Activated T-cell treated with anti-CD3 and anti-CD28 coated beads, Interleukin-2, amount 50 U/mL, for 72 hours (primary cell): Measurements from ENCODE around the gene ZNF571. TPM values are rescaled to one million over a fixed set of nuclear protein-coding genes. Genes with fewer than 3 reads are reported as not detected.
A peak's percentile ranks its signal among the peaks of the same experiment; 100 is the strongest.

Experiments used
- ATAC-seq, 2 donors: fragments of 150-1000 bp; cut with Tn5 transposase; replicated peaks in 1 of 2; 2 replicates each; pipeline ENCODE4 v1.10.0; 2021; ENCODE audit warnings: moderate library complexity in 2 of 2, mild to moderate bottlenecking in 1 of 2
- DNase-seq, 2 donors: peaks; one replicate each; pipeline ENCODE4 v3.0.0; 2021 to 2022; ENCODE audit warnings: mixed read lengths in 1 of 2
- H3K27ac Mint-ChIP-seq: one replicate; pipeline ENCODE4 v1.8.0; 2022; ENCODE audit warnings: mild to moderate bottlenecking, moderate library complexity, mixed read lengths
- H3K27me3 Mint-ChIP-seq: one replicate; pipeline ENCODE4 v1.8.0; 2022; ENCODE audit warnings: low read depth, mixed read lengths
- H3K36me3 Mint-ChIP-seq, 2 donors: one replicate each; pipeline ENCODE4 v1.8.0; 2022; ENCODE audit warnings: mixed read lengths in 2 of 2, mild to moderate bottlenecking in 1 of 2; ENCODE audit not compliant: insufficient read depth in 2 of 2
- H3K4me1 Mint-ChIP-seq: one replicate; pipeline ENCODE4 v1.8.0; 2022; ENCODE audit warnings: low read depth, mixed read lengths
- H3K4me3 Mint-ChIP-seq, 2 donors: one replicate each; pipeline ENCODE4 v1.8.0; 2022; ENCODE audit warnings: mild to moderate bottlenecking in 2 of 2, mixed read lengths in 2 of 2, moderate library complexity in 2 of 2
- H3K9me3 Mint-ChIP-seq, 2 donors: one replicate each; pipeline ENCODE4 v1.8.0; 2022; ENCODE audit warnings: mixed read lengths in 2 of 2
- total RNA-seq, 2 donors: library from RNA; stranded (reverse); gene quantifications; one replicate each; pipeline ENCODE4 v1.2.3, GENCODE V29; 2022

The ZNF571 gene
- 1 to 10 TPM; 6.2 to 9.4 TPM for total RNA-seq

DNA sequence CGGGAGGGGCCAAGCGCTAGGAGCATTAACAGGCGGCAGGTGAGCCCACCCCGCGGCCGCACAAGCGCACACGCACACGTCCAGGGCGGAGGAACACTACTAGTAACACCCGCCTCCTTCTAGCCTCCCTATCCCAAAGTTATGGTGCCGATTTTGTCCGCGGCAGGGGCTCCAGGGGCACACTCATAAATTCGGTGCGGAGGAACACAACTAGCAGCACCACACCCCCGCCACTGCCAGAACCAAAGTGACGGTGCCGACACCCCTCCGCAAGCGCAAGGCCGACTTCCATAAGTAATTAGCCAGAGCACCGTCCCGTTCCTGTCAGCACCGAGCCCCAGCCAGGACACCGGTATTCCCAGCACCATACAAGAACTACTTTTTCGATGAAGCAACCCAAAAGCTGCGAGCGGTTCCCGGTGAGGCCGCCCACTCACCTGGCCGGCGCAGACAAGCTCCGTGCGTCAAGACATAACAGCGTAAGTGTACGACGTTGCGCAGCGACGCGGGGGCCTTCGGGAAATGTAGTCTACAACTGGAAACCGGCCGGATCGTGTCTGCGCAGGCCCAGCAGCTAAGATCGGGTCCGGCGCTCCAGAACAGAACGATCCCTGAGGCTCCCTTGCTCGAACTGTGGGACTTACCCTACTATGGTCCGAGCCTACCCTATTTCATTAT lies at the start of gene ZNF571, which contains the start of gene ZNF540:
TSS of gene ZNF571 (minus strand) at position 489 of the 678 bp plus-strand sequence. CDS start 8,116 bp downstream, outside the sequence.
TSS of gene ZNF540 (plus strand) at position 573 of the 678 bp plus-strand sequence. CDS start 3,572 bp downstream, outside the sequence.
- peak; percentile 92 to 94 for DNase-seq
- H3K4me3 Mint-ChIP-seq: peak within 1 kb of the TSS; percentile 90 to 96
- H3K4me1 Mint-ChIP-seq: peaks cover 38% of the 10 kb centered on the region
- H3K27ac Mint-ChIP-seq: peak within 1 kb of the TSS; percentile 96
- peak; percentile 96 to 98 for ATAC-seq
- H3K36me3 Mint-ChIP-seq: peaks cover 21 to 36% of the 10 kb centered on the region in 2 donors
- peaks cover 11 to 13% of the 10 kb centered on the region in 2 donors for H3K9me3 Mint-ChIP-seq
- H3K27me3 Mint-ChIP-seq: no peaks in the 10 kb centered on the region

DNA sequence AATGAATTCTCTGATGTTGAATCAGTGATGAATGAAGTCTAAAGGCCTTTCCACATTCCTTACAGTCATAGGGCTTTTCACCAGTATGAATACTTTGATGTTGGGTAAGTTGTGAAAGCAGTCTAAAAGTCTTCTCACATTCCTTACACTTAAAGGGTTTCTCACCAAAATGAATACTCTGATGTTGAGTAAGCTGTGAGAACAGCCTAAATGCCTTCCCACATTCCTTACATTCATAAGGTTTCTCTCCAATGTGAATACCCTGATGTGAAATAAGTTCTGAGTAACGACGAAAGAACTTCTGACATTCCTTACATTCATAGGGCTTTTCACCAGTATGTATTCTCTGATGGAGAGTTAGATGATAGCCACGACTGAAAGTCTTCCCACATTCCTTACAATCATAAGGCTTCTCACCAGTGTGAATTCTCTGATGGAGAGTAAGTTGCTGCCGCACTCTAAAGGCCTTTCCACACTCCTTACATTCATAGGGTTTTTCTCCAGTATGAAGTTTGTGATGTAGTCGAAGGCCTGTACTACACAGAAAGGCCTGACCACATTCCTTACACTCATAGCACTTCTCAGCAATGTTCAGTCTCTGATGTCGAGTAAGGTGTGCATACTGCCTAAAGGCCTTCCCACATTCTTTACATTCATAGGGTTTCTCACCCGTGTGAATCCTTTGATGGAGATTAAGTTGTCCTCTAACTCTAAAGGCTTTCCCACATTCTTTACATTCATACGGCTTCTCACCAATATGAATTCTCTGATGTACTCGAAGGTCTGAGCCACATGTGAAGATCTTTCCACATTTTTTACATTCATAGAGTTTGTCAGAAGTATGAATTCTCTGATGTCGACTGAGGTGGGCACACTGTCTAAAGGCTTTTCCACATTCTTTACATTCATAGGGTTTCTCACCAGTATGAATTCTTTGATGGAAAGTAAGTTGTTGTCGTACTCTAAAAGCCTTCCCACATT lies 40.8 kb upstream of the ZNF571 start:
- Mint-ChIP-seq H3K36me3 (peaks cover 36 to 65% of the 10 kb centered on the region in 2 donors), H3K9me3 (peaks cover 24 to 35% of the 10 kb centered on the region in 2 donors), H3K27me3 (no peaks in the 10 kb centered on the region), H3K27ac (no peak overlapping the region), H3K4me1 (no peaks in the 10 kb centered on the region), H3K4me3 (no peak overlapping the region)
- DNase-seq (no peak), ATAC-seq (no peak)

DNA sequence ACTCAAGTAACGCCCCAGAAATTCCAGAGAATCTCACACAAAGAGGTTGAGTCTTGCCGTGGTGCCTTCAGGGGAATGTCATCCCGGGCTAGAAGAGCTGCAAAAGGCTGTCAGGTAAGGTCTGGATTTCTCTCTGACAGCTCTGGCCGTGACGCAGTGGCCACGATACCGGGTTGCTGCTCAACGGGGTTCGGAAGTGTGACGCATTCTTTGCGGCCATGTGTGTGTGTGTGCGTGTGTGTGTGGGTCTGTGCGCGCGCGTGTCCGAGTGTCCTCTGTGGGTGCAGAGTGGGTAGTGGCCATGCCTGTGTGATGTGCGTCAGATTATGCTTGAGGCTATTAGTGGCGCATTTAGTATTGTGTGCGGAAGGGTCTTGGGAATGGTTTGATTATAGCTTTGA lies 390 bp upstream of the ZNF571 start:
- Mint-ChIP-seq H3K27me3 (no peaks in the 10 kb centered on the region), H3K36me3 (peaks cover 21 to 33% of the 10 kb centered on the region in 2 donors), H3K4me1 (peaks cover 38% of the 10 kb centered on the region), H3K27ac (peak overlapping the region; percentile 96), H3K4me3 (peak overlapping the region; percentile 90 to 96), H3K9me3 (peaks cover 12 to 13% of the 10 kb centered on the region in 2 donors)
- DNase-seq: peak; percentile 65 to 67
- peak; percentile 52 to 57 for ATAC-seq

DNA sequence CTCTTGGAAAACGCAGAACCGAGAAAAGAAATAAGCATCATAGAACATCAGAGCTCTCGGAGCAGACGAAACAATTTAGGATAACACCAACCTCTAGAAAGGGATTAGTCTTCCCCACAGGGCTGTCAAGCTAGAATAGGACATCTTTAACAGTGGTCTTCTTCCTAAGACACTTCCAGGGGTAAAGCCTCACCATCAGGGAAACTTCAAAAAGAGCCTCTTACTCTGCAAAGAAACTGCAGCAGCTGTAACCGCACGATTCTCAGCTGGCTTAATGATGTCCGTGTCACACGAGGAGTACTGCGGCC lies 642 bp downstream of the ZNF571 start:
- no peak for ATAC-seq
- Mint-ChIP-seq H3K27ac (peak overlapping the region; percentile 96), H3K36me3 (peaks cover 24 to 39% of the 10 kb centered on the region in 2 donors)

DNA sequence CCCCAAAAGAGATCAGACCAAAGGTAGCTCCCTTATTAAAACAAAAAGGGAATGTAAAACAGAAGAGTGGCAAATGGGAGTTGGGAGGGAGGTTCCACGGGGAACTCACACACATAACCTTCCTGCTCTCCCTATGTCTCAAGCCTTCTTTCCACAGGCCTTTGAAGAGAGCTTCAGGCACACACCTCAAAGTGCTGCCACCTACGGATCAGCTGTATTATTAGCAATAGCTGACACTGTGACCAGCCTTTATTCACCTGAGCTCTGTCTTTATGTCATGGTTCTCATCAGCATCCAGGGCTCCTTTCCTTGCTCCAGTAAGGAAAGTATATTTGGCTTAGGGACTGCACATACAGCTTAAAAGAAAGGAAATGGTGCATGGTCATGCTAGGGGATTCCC lies 11.3 kb downstream of the ZNF571 start:
- peaks cover 15 to 32% of the 10 kb centered on the region in 2 donors for H3K9me3 Mint-ChIP-seq

More for the DNA sequence above, 642 bp downstream of the ZNF571 start:
- Mint-ChIP-seq H3K9me3 (peaks cover 12 to 15% of the 10 kb centered on the region in 2 donors), H3K4me3 (peak overlapping the region; percentile 90 to 96), H3K4me1 (peaks cover 38% of the 10 kb centered on the region), H3K27me3 (no peaks in the 10 kb centered on the region)
- DNase-seq: no peak

DNA sequence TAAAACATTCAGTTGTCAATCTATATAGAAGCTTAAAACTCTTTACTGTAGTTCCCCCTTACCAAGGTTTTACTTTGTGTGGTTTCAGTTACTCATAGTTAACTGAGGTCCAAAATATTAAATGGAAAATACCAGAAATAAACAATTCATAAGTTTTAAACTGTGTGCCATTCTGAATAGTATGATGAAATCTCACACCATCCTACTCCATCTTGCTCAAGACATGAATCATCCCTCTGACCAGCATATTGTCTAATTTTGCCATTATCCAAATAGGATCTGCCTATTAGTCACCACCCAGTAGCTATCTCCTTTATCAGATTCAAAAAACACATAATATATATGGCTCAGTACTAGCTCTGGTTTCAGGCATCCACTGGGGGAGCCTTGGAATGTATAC lies 22.4 kb downstream of the ZNF571 start:
- ATAC-seq (no peak), DNase-seq (no peak)
- no peak overlapping the region for H3K27ac Mint-ChIP-seq
- H3K36me3 Mint-ChIP-seq: peaks cover 33 to 34% of the 10 kb centered on the region in 2 donors
- no peaks in the 10 kb centered on the region for H3K4me1 Mint-ChIP-seq
- peaks cover 24 to 31% of the 10 kb centered on the region in 2 donors for H3K9me3 Mint-ChIP-seq
- no peak overlapping the region for H3K4me3 Mint-ChIP-seq
- no peaks in the 10 kb centered on the region for H3K27me3 Mint-ChIP-seq

More for the DNA sequence above, 11.3 kb downstream of the ZNF571 start:
- Mint-ChIP-seq H3K4me1 (no peaks in the 10 kb centered on the region), H3K27ac (no peak overlapping the region), H3K27me3 (no peaks in the 10 kb centered on the region), H3K36me3 (peaks cover 46 to 54% of the 10 kb centered on the region in 2 donors), H3K4me3 (no peak overlapping the region)
- no peak for ATAC-seq
- DNase-seq: no peak

DNA sequence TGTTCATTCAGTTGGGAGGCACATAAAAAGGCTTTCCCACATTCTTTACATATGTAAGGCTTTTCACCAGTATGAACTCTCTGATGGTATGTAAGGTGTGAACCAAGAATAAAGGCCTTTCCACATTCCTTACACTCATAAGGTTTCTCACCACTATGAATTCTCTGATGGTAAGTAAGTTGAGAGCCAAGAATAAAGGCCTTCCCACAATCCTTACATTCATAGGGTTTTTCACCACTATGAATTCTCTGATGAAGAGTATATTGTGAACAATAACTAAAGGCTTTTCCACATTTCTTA lies 29.3 kb downstream of the ZNF571 start:
- no peaks in the 10 kb centered on the region for H3K27me3 Mint-ChIP-seq
- DNase-seq (no peak), ATAC-seq (no peak)
- peaks cover 29 to 36% of the 10 kb centered on the region in 2 donors for H3K9me3 Mint-ChIP-seq
- H3K27ac Mint-ChIP-seq: no peak overlapping the region
- no peaks in the 10 kb centered on the region for H3K4me1 Mint-ChIP-seq
- H3K4me3 Mint-ChIP-seq: no peak overlapping the region
- H3K36me3 Mint-ChIP-seq: peaks cover 42 to 62% of the 10 kb centered on the region in 2 donors

DNA sequence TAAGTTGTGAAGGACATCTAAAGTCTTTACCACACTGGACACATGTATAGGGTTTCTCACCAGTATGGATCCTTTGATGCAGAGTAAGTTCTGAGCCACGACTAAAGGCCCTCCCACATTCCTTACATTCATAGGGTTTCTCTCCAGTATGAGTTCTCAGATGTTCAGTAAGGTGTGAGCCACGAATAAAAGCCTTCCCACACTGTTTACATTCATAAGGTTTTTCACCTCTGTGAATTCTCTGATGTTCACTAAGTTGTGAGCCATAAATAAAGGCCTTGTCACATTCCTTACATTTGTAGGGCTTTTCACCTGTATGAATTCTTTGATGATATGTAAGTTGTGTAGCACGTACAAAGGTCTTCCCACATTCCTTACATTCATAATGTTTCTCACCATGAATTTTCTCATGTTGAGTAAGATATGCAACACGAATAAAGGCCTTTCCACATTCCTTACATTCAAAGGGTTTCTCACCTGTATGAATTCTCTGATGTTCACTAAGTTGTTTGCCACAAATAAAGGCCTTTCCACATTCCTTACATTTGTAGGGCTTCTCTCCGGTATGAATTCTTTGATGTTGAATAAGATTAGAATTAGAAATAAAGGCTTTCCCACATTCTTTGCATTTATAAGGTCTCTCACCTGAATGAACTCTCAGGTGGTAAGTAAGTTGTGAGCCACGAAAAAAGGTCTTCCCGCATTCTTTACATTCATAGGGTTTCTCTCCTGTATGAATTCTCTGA lies 29.8 kb downstream of the ZNF571 start:
- Mint-ChIP-seq H3K9me3 (peaks cover 26 to 33% of the 10 kb centered on the region in 2 donors), H3K27ac (no peak overlapping the region), H3K4me3 (no peak overlapping the region), H3K27me3 (no peaks in the 10 kb centered on the region), H3K36me3 (peaks cover 39 to 57% of the 10 kb centered on the region in 2 donors), H3K4me1 (no peaks in the 10 kb centered on the region)
- no peak for DNase-seq
- no peak for ATAC-seq

DNA sequence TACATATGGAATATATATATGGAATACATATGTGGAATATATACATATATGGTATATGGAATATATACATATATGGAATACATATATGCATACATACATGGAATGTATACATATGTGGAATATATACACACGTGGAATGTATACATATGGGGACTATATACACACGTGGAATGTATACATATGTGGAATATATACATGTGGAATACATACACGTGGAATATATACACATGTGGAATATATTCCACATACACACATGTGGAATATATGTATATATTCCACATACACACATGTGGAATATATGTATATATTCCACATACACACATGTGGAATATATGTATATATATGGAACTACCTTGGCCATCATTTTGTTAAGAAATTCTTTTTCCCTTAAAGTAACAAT lies 31.1 kb downstream of the ZNF571 start:
- H3K27ac Mint-ChIP-seq: no peak overlapping the region
- no peak for ATAC-seq
- peaks cover 34 to 58% of the 10 kb centered on the region in 2 donors for H3K36me3 Mint-ChIP-seq
- no peaks in the 10 kb centered on the region for H3K27me3 Mint-ChIP-seq
- H3K4me3 Mint-ChIP-seq: no peak overlapping the region
- H3K9me3 Mint-ChIP-seq: peaks cover 23 to 33% of the 10 kb centered on the region in 2 donors
- DNase-seq: no peak
- H3K4me1 Mint-ChIP-seq: no peaks in the 10 kb centered on the region

DNA sequence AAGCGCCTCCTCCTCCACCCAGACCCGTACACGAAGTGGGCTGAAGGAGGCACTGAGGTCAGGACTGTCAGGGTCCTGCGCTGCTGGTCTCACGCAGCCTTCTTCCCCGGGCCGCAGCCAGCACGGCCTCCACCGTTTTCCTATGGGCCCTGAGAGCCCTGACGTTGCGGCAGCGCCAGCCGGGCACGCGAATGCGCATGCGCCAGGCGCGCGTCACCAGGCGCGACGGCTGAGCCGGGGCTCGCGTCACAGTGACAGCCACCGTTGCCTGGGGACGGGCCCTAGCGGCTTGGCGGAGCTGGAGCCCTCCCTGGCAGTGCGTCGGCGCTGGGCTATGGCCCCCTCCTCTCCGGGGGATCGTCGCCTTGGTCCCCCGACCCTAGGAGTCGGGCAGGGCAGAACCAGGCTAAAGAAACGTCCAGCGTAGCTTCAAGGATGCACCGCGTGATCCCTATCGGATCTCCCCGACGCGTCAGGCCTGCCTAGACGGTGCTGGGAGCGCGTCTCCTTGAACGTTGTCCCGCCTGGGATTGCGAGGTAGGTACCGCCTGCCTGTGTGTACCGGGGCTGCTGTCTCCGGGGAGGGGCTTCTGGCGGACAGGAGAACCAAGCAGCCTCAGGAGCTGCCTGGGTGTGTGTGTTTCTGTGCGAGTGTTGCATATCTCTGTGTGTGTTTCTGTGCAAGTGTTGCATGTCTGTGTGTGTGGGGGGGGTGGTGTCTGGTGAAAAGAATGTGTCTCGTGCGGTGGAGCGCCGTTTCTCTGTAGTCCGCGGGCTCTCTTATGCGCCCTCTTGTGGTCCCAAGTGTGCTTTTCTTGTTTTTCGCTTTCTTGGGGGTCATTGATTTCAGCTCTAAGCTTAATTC lies 43.2 kb downstream of the ZNF571 start:
- Mint-ChIP-seq H3K4me1 (peaks cover 5% of the 10 kb centered on the region), H3K36me3 (peaks cover 25 to 44% of the 10 kb centered on the region in 2 donors), H3K27me3 (no peaks in the 10 kb centered on the region), H3K4me3 (peak overlapping the region; percentile 84 to 85), H3K27ac (peak overlapping the region; percentile 76), H3K9me3 (peaks cover 14 to 25% of the 10 kb centered on the region in 2 donors)
- ATAC-seq: peak; percentile 85 to 88
- peak; percentile 70 to 76 for DNase-seq

DNA sequence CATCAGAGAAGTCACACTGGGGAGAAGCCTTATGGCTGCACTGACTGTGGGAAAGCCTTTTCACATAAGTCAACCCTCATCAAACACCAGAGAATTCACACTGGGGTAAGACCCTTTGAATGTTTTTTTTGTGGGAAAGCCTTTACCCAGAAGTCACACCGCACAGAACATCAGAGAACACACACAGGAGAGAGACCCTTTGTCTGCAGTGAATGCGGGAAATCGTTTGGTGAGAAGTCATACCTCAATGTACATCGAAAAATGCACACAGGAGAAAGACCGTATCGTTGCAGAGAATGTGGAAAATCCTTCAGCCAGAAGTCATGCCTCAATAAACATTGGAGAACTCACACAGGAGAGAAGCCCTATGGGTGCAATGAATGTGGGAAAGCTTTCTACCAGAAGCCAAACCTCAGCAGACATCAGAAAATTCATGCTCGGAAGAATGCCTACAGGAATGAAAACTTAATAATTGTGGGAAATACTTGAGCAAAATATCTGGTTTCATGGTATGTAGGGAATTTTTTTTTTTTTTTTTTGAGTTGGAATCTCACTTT lies 57.1 kb downstream of the ZNF571 start:
- H3K9me3 Mint-ChIP-seq: peaks cover 22 to 30% of the 10 kb centered on the region in 2 donors
- no peak for ATAC-seq
- no peak overlapping the region for H3K4me3 Mint-ChIP-seq
- no peak for DNase-seq
- H3K36me3 Mint-ChIP-seq: peaks cover 34 to 62% of the 10 kb centered on the region in 2 donors
- no peaks in the 10 kb centered on the region for H3K27me3 Mint-ChIP-seq
- H3K4me1 Mint-ChIP-seq: no peaks in the 10 kb centered on the region
- H3K27ac Mint-ChIP-seq: no peak overlapping the region

DNA sequence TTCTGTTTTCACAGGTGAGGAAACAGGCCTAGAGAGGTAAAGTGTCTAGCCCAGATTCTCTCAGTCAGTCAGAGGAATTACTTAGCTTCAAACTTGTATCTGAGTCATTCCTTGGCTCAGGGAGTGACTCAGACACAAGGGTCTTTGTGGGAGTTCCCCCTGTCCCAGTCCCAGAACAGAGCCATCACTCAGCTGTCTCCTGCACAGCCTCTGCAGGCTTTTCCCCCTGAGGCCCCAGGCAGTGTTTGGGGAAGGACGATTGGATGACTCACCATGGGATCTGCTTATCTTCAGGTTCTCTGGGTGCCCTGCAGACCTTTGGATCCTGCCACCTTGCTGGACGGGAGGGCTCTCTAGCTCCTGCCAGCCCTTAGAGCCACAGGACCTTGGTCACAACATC lies 74.7 kb downstream of the ZNF571 start:
- ATAC-seq (peak; percentile 49 to 62), DNase-seq (no peak)
- peaks cover 9 to 20% of the 10 kb centered on the region in 2 donors for H3K9me3 Mint-ChIP-seq

More for the DNA sequence above, 74.7 kb downstream of the ZNF571 start:
- H3K36me3 Mint-ChIP-seq: peaks cover 28 to 48% of the 10 kb centered on the region in 2 donors
- H3K4me1 Mint-ChIP-seq: no peaks in the 10 kb centered on the region
- H3K4me3 Mint-ChIP-seq: no peak overlapping the region
- H3K27ac Mint-ChIP-seq: no peak overlapping the region
- H3K27me3 Mint-ChIP-seq: no peaks in the 10 kb centered on the region
